ENCODE measurements around the gene PARD6A. TPM values are rescaled to one million over a fixed set of nuclear protein-coding genes. Genes with fewer than 3 reads are reported as not detected.

The PARD6A gene
- total RNA-seq, 1 experiment from 2014 or later = 10.8 TPM

DNA sequence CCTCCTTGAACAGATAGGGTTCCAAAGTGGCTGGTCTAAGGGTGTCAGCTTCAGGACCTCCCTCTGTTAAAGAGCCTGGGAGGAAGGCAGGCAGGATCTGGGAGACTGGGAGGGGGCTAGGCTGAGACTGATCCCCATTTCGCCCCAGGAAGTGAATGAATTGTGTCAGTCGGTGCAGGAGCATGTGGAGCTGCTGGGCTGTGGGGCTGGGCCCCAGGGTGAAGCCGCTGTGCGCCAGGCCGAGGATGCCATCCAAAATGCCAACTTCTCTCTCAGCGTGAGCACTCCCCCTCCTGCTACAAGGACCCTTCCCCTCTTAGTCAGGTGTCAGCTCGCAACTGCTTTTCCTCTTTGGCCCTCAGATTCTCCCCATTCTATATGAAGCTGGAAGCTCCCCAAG is 9.7 kb upstream of the PARD6A start:
- Histone ChIP-seq H2BK20ac (ENCODE audit: low read depth, low read length, poor library complexity, severe bottlenecking) (no peak overlapping the region), H3K14ac (ENCODE audit: insufficient read depth, low read length) (no peak overlapping the region), H2BK5ac (ENCODE audit: insufficient read length, low read length) (no peak overlapping the region), H3K79me1 (ENCODE audit: insufficient read depth, low read depth, low read length, poor library complexity, severe bottlenecking) (no peaks in the 10 kb centered on the region), H3K4me1 (ENCODE audit: insufficient read depth, low read length) (no peaks in the 10 kb centered on the region), H2AFZ (ENCODE audit: low read length) (no peak overlapping the region), H3K27me3 (ENCODE audit: insufficient read depth, low read length) (no peaks in the 10 kb centered on the region; the same call in 1 of the 2 replicates), H3K79me2 (ENCODE audit: insufficient read depth, low read length) (no peaks in the 10 kb centered on the region), H4K8ac (replicated peaks; ENCODE audit: insufficient read length, low read depth, low read length) (no peak overlapping the region), H3T11ph (ENCODE audit: low read length) (no peak overlapping the region), H4K91ac (ENCODE audit: insufficient read length, low read depth, low read length) (no peak overlapping the region), H4K20me1 (ENCODE audit: control insufficient read depth, insufficient read depth, insufficient read length) (no peaks in the 10 kb centered on the region), H3K9me3 (ENCODE audit: control insufficient read depth, low read depth, low read length) (no peaks in the 10 kb centered on the region), H3K18ac (ENCODE audit: insufficient read length, low read depth, low read length) (no peak overlapping the region), H3K4me2 (ENCODE audit: insufficient read depth, insufficient read length, low read length) (no peak overlapping the region), H3K9ac (ENCODE audit: extremely low read depth, insufficient read length, low read length) (no peak overlapping the region), H2BK12ac (ENCODE audit: insufficient read length, low read depth, low read length) (no peak overlapping the region), H3K23me2 (ENCODE audit: insufficient read length, low read depth, low read length, poor library complexity, severe bottlenecking) (peaks cover 3% of the 10 kb centered on the region), H2AK5ac (ENCODE audit: insufficient read length, low read length) (no peak overlapping the region), H3K27ac (ENCODE audit: insufficient read length, low read depth, low read length) (no peak overlapping the region), H3K4ac (ENCODE audit: low read depth, low read length) (no peak overlapping the region), H2BK120ac (ENCODE audit: low read depth, low read length, poor library complexity, severe bottlenecking) (no peak overlapping the region), H3K56ac (ENCODE audit: insufficient read length, low read depth, low read length) (no peak overlapping the region), H3K23ac (ENCODE audit: insufficient read length, low read depth, low read length) (no peak overlapping the region), H2BK15ac (ENCODE audit: low read depth, low read length) (no peak overlapping the region), H4K5ac (ENCODE audit: insufficient read length, low read depth, low read length) (no peak overlapping the region)
- peaks cover 5% of the 10 kb centered on the region for H3K27me3 Mint-ChIP-seq (ENCODE audit: low read depth)
- DNase-seq = no peak
- H3K4me3 Mint-ChIP-seq = no peak overlapping the region
- H3K4me1 Mint-ChIP-seq = peaks cover 2 to 6% of the 10 kb centered on the region in 2 experiments; a peak in 3 of 4 replicates
- no CpG with 5 or more reads among the region's 7 CpGs for WGBS (ENCODE audit: extremely low coverage, insufficient read length, low lambda C conversion rate)
- TF ChIP-seq, protein P1, sequence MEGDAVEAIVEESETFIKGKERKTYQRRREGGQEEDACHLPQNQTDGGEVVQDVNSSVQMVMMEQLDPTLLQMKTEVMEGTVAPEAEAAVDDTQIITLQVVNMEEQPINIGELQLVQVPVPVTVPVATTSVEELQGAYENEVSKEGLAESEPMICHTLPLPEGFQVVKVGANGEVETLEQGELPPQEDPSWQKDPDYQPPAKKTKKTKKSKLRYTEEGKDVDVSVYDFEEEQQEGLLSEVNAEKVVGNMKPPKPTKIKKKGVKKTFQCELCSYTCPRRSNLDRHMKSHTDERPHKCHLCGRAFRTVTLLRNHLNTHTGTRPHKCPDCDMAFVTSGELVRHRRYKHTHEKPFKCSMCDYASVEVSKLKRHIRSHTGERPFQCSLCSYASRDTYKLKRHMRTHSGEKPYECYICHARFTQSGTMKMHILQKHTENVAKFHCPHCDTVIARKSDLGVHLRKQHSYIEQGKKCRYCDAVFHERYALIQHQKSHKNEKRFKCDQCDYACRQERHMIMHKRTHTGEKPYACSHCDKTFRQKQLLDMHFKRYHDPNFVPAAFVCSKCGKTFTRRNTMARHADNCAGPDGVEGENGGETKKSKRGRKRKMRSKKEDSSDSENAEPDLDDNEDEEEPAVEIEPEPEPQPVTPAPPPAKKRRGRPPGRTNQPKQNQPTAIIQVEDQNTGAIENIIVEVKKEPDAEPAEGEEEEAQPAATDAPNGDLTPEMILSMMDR (conservative IDR thresholded peaks at IDR 0.05) = no peak
- peaks cover 12 to 41% (median 39%) of the 10 kb centered on the region in 3 experiments for H3K36me3 Mint-ChIP-seq (ENCODE audit: insufficient read depth in 1 of 3, low read depth in 3 of 3)
- H3K27ac Mint-ChIP-seq = no peak overlapping the region
- no peaks in the 10 kb centered on the region; a peak in 1 of 5 replicates for H3K9me3 Mint-ChIP-seq
